ENCODE results near the gene CYSLTR2. TPM values are rescaled to one million over a fixed set of nuclear protein-coding genes. Genes with fewer than 3 reads are reported as not detected.
A peak's percentile ranks its signal among the peaks of the same experiment; 100 is the strongest.

CYSLTR2 gene
- total and polyA plus RNA-seq, 2 experiments from 2014 or later, result 5.1 to 22.2 TPM

- TF ChIP-seq CTCF (IDR thresholded peaks at IDR 0.05; ENCODE audit: poor library complexity) (no peak), EZH2 (IDR thresholded peaks at IDR 0.05; ENCODE audit: borderline replicate concordance) (no peak), EZH2phosphoT487 (IDR thresholded peaks at IDR 0.05; ENCODE audit: low read depth, severe bottlenecking, unreplicated experiment) (no peak)
- H3K79me2 ChIP-seq, result no peaks in the 10 kb centered on the region
- H3K4me1 ChIP-seq (ENCODE audit: insufficient read depth), result no peaks in the 10 kb centered on the region
- WGBS (ENCODE audit: low lambda C conversion rate, missing lambda C conversion rate), result 61% methylated on average over 1 of the region's 1 CpG
- H3K9me3 ChIP-seq (ENCODE audit: low read depth), result peaks cover 7% of the 10 kb centered on the region
- H3K27me3 ChIP-seq, result no peaks in the 10 kb centered on the region
- H3K27ac ChIP-seq, result no peak overlapping the region
- H3K4me2 ChIP-seq, result no peak overlapping the region
- H3K4me3 ChIP-seq, result no peak overlapping the region
- no peak overlapping the region for H2AFZ ChIP-seq
- no peaks in the 10 kb centered on the region for H4K20me1 ChIP-seq (ENCODE audit: insufficient read depth, poor library complexity, severe bottlenecking)
- H3K9me2 ChIP-seq (replicated peaks; ENCODE audit: insufficient read depth), result no peaks in the 10 kb centered on the region
- no peaks in the 10 kb centered on the region for H3K36me3 ChIP-seq (replicated peaks; ENCODE audit: insufficient read depth, low read depth)
- DNase-seq (ENCODE audit: low spot score), result no peak
Observed at GRCh38 chr13:48715977-48716376, 62.2 kb downstream of the CYSLTR2 start.

GRCh38 chr13:48720621-48721020 lies 66.9 kb downstream of the CYSLTR2 start:
- H3K79me2 ChIP-seq, result no peaks in the 10 kb centered on the region
- no peaks in the 10 kb centered on the region for H3K36me3 ChIP-seq (replicated peaks; ENCODE audit: insufficient read depth, low read depth)
- no peaks in the 10 kb centered on the region for H3K4me1 ChIP-seq (ENCODE audit: insufficient read depth)
- no peaks in the 10 kb centered on the region for H3K27me3 ChIP-seq
- H3K4me3 ChIP-seq, result no peak overlapping the region
- no peaks in the 10 kb centered on the region for H4K20me1 ChIP-seq (ENCODE audit: insufficient read depth, poor library complexity, severe bottlenecking)
- H3K4me2 ChIP-seq, result no peak overlapping the region
- DNase-seq (ENCODE audit: low spot score), result no peak
- H3K27ac ChIP-seq, result peak overlapping the region; percentile 62
- no peak overlapping the region for H2AFZ ChIP-seq
- no peaks in the 10 kb centered on the region for H3K9me2 ChIP-seq (replicated peaks; ENCODE audit: insufficient read depth)
- H3K9me3 ChIP-seq (ENCODE audit: low read depth), result peaks cover 7% of the 10 kb centered on the region
- 54% methylated on average over 4 of the region's 4 CpGs for WGBS (ENCODE audit: low lambda C conversion rate, missing lambda C conversion rate)
- TF ChIP-seq EZH2 (IDR thresholded peaks at IDR 0.05; ENCODE audit: borderline replicate concordance) (no peak), EZH2phosphoT487 (IDR thresholded peaks at IDR 0.05; ENCODE audit: low read depth, severe bottlenecking, unreplicated experiment) (no peak), CTCF (IDR thresholded peaks at IDR 0.05; ENCODE audit: poor library complexity) (no peak)

- 94% methylated on average over 1 of the region's 1 CpG for WGBS (ENCODE audit: low lambda C conversion rate, missing lambda C conversion rate)
Observed at GRCh38 chr13:48723168-48723567, 69.4 kb downstream of the CYSLTR2 start.

More at GRCh38 chr13:48723168-48723567, 69.4 kb downstream of the CYSLTR2 start:
- no peaks in the 10 kb centered on the region for H3K9me3 ChIP-seq (ENCODE audit: low read depth)
- TF ChIP-seq CTCF (IDR thresholded peaks at IDR 0.05; ENCODE audit: poor library complexity) (no peak), EZH2 (IDR thresholded peaks at IDR 0.05; ENCODE audit: borderline replicate concordance) (no peak), EZH2phosphoT487 (IDR thresholded peaks at IDR 0.05; ENCODE audit: low read depth, severe bottlenecking, unreplicated experiment) (no peak)
- peaks cover 12% of the 10 kb centered on the region for H3K4me1 ChIP-seq (ENCODE audit: insufficient read depth)
- no peak overlapping the region for H2AFZ ChIP-seq
- H3K9me2 ChIP-seq (replicated peaks; ENCODE audit: insufficient read depth), result no peaks in the 10 kb centered on the region
- no peaks in the 10 kb centered on the region for H3K79me2 ChIP-seq
- no peaks in the 10 kb centered on the region for H4K20me1 ChIP-seq (ENCODE audit: insufficient read depth, poor library complexity, severe bottlenecking)
- H3K27ac ChIP-seq, result no peak overlapping the region
- no peak overlapping the region for H3K4me3 ChIP-seq
- H3K4me2 ChIP-seq, result no peak overlapping the region
- DNase-seq (ENCODE audit: low spot score), result no peak
- H3K36me3 ChIP-seq (replicated peaks; ENCODE audit: insufficient read depth, low read depth), result no peaks in the 10 kb centered on the region
- H3K27me3 ChIP-seq, result no peaks in the 10 kb centered on the region
